Measurements from ENCODE around the gene EHF. TPM values are rescaled to one million over a fixed set of nuclear protein-coding genes. Genes with fewer than 3 reads are reported as not detected.

The EHF gene
- total and polyA plus RNA-seq, 9 of the 15 experiments (the other 6 are each of a cell fraction or from before 2014, with no cell fraction given) = 0.04 to 0.54 (median 0.37) TPM

DNA sequence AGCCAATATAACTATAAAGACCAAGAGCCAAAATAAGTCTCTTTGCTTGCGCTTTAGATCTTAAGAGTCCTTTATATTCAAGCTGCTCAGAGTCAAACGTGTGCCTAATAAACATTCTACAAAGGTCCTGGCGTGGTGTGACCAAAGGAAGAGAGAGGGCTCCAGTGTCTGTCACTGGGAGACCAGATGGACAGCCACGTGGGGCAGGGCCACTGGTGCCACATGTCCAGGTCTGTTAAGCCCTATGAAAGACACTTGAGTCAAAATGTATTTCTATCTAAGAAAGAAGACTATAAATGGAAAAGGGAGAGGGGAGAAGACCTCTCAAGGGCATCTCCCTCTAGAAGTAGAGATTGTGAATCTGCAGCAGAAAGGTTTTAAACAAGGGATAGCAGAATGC lies 32.2 kb upstream of the EHF start (continued):
- TF ChIP-seq, protein P1, sequence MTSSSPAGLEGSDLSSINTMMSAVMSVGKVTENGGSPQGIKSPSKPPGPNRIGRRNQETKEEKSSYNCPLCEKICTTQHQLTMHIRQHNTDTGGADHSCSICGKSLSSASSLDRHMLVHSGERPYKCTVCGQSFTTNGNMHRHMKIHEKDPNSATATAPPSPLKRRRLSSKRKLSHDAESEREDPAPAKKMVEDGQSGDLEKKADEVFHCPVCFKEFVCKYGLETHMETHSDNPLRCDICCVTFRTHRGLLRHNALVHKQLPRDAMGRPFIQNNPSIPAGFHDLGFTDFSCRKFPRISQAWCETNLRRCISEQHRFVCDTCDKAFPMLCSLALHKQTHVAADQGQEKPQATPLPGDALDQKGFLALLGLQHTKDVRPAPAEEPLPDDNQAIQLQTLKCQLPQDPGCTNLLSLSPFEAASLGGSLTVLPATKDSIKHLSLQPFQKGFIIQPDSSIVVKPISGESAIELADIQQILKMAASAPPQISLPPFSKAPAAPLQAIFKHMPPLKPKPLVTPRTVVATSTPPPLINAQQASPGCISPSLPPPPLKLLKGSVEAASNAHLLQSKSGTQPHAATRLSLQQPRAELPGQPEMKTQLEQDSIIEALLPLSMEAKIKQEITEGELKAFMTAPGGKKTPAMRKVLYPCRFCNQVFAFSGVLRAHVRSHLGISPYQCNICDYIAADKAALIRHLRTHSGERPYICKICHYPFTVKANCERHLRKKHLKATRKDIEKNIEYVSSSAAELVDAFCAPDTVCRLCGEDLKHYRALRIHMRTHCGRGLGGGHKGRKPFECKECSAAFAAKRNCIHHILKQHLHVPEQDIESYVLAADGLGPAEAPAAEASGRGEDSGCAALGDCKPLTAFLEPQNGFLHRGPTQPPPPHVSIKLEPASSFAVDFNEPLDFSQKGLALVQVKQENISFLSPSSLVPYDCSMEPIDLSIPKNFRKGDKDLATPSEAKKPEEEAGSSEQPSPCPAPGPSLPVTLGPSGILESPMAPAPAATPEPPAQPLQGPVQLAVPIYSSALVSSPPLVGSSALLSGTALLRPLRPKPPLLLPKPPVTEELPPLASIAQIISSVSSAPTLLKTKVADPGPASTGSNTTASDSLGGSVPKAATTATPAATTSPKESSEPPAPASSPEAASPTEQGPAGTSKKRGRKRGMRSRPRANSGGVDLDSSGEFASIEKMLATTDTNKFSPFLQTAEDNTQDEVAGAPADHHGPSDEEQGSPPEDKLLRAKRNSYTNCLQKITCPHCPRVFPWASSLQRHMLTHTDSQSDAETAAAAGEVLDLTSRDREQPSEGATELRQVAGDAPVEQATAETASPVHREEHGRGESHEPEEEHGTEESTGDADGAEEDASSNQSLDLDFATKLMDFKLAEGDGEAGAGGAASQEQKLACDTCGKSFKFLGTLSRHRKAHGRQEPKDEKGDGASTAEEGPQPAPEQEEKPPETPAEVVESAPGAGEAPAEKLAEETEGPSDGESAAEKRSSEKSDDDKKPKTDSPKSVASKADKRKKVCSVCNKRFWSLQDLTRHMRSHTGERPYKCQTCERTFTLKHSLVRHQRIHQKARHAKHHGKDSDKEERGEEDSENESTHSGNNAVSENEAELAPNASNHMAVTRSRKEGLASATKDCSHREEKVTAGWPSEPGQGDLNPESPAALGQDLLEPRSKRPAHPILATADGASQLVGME (CRISPR knock-in tag; IDR thresholded peaks at IDR 0.05) = no peak
- TF ChIP-seq, protein P2, sequence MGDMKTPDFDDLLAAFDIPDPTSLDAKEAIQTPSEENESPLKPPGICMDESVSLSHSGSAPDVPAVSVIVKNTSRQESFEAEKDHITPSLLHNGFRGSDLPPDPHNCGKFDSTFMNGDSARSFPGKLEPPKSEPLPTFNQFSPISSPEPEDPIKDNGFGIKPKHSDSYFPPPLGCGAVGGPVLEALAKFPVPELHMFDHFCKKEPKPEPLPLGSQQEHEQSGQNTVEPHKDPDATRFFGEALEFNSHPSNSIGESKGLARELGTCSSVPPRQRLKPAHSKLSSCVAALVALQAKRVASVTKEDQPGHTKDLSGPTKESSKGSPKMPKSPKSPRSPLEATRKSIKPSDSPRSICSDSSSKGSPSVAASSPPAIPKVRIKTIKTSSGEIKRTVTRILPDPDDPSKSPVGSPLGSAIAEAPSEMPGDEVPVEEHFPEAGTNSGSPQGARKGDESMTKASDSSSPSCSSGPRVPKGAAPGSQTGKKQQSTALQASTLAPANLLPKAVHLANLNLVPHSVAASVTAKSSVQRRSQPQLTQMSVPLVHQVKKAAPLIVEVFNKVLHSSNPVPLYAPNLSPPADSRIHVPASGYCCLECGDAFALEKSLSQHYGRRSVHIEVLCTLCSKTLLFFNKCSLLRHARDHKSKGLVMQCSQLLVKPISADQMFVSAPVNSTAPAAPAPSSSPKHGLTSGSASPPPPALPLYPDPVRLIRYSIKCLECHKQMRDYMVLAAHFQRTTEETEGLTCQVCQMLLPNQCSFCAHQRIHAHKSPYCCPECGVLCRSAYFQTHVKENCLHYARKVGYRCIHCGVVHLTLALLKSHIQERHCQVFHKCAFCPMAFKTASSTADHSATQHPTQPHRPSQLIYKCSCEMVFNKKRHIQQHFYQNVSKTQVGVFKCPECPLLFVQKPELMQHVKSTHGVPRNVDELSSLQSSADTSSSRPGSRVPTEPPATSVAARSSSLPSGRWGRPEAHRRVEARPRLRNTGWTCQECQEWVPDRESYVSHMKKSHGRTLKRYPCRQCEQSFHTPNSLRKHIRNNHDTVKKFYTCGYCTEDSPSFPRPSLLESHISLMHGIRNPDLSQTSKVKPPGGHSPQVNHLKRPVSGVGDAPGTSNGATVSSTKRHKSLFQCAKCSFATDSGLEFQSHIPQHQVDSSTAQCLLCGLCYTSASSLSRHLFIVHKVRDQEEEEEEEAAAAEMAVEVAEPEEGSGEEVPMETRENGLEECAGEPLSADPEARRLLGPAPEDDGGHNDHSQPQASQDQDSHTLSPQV (IDR thresholded peaks at IDR 0.05) = peak; percentile 48
- TF ChIP-seq ZNF717 (CRISPR knock-in tag; IDR thresholded peaks at IDR 0.05) (no peak), ZNF764 (CRISPR knock-in tag; IDR thresholded peaks at IDR 0.05; ENCODE audit: low read depth) (no peak), SREBF2 (CRISPR knock-in tag; IDR thresholded peaks at IDR 0.05) (no peak), RAD21 (CRISPR knock-in tag; conservative IDR thresholded peaks at IDR 0.05 in 1 of 2, IDR thresholded peaks at IDR 0.05 in 1 of 2) (peak in 1 of 2 experiments; percentile 38; a peak in 2 of 4 replicates), ZNF165 (CRISPR knock-in tag; IDR thresholded peaks at IDR 0.05; ENCODE audit: borderline replicate concordance) (no peak), KDM4B (IDR thresholded peaks at IDR 0.05; ENCODE audit: borderline replicate concordance in 2 of 2, low read depth in 1 of 2) (no peak), L3MBTL2 (IDR thresholded peaks at IDR 0.05) (peak; percentile 23; the same call in 1 of the 2 replicates), ZKSCAN3 (CRISPR knock-in tag; IDR thresholded peaks at IDR 0.05) (no peak), ARID1B (IDR thresholded peaks at IDR 0.05) (no peak), FOXJ3 (CRISPR knock-in tag; IDR thresholded peaks at IDR 0.05) (no peak)
- TF ChIP-seq, protein P3, sequence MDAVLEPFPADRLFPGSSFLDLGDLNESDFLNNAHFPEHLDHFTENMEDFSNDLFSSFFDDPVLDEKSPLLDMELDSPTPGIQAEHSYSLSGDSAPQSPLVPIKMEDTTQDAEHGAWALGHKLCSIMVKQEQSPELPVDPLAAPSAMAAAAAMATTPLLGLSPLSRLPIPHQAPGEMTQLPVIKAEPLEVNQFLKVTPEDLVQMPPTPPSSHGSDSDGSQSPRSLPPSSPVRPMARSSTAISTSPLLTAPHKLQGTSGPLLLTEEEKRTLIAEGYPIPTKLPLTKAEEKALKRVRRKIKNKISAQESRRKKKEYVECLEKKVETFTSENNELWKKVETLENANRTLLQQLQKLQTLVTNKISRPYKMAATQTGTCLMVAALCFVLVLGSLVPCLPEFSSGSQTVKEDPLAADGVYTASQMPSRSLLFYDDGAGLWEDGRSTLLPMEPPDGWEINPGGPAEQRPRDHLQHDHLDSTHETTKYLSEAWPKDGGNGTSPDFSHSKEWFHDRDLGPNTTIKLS (IDR thresholded peaks at IDR 0.05; ENCODE audit: borderline replicate concordance, low read depth) = no peak
- TF ChIP-seq, protein P4, sequence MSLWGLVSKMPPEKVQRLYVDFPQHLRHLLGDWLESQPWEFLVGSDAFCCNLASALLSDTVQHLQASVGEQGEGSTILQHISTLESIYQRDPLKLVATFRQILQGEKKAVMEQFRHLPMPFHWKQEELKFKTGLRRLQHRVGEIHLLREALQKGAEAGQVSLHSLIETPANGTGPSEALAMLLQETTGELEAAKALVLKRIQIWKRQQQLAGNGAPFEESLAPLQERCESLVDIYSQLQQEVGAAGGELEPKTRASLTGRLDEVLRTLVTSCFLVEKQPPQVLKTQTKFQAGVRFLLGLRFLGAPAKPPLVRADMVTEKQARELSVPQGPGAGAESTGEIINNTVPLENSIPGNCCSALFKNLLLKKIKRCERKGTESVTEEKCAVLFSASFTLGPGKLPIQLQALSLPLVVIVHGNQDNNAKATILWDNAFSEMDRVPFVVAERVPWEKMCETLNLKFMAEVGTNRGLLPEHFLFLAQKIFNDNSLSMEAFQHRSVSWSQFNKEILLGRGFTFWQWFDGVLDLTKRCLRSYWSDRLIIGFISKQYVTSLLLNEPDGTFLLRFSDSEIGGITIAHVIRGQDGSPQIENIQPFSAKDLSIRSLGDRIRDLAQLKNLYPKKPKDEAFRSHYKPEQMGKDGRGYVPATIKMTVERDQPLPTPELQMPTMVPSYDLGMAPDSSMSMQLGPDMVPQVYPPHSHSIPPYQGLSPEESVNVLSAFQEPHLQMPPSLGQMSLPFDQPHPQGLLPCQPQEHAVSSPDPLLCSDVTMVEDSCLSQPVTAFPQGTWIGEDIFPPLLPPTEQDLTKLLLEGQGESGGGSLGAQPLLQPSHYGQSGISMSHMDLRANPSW (CRISPR knock-in tag; IDR thresholded peaks at IDR 0.05) = no peak

Measured in K562 (cell line).